H9 (cell line): ENCODE results near the gene PIGL. TPM values are rescaled to one million over a fixed set of nuclear protein-coding genes. Genes with fewer than 3 reads are reported as not detected.
A peak's percentile ranks its signal among the peaks of the same experiment; 100 is the strongest.

Source experiments
- DNase-seq: peaks from one replicate; pipeline ENCODE4 v3.0.0-alpha.2; 2017
- H2AFZ ChIP-seq: one replicate; pipeline ENCODE4 v1.6.1; 2013; ENCODE audit warnings: mild to moderate bottlenecking, low read length, control low read depth, moderate library complexity
- H2AK5ac ChIP-seq: 2 replicates; pipeline ENCODE4 v1.6.1; 2013; ENCODE audit warnings: low read length, control low read depth, mixed read lengths; ENCODE audit not compliant: insufficient read length
- H2BK120ac ChIP-seq: one replicate; pipeline ENCODE4 v1.6.1; 2013; ENCODE audit warnings: low read depth, mild to moderate bottlenecking, low read length, control low read depth, inconsistent platforms; ENCODE audit not compliant: poor library complexity, severe bottlenecking
- H2BK12ac ChIP-seq: 2 replicates; pipeline ENCODE4 v1.6.1; 2013; ENCODE audit warnings: low read length, control low read depth, mixed read lengths, low read depth; ENCODE audit not compliant: insufficient read length
- H2BK15ac ChIP-seq: 2 replicates; pipeline ENCODE4 v1.6.1; 2013; ENCODE audit warnings: low read depth, low read length, control low read depth
- H2BK20ac ChIP-seq: one replicate; pipeline ENCODE4 v1.6.1; 2013; ENCODE audit warnings: low read depth, mild to moderate bottlenecking, low read length, control low read depth, inconsistent platforms; ENCODE audit not compliant: poor library complexity, severe bottlenecking
- H2BK5ac ChIP-seq: 2 replicates; pipeline ENCODE4 v1.6.1; 2013; ENCODE audit warnings: low read length, control low read depth, mixed read lengths; ENCODE audit not compliant: insufficient read length
- H3K14ac ChIP-seq: 2 replicates; pipeline ENCODE4 v1.6.1; 2013; ENCODE audit warnings: low read length, control low read depth; ENCODE audit not compliant: insufficient read depth
- H3K18ac ChIP-seq: 2 replicates; pipeline ENCODE4 v1.6.1; 2013; ENCODE audit warnings: low read depth, mild to moderate bottlenecking, mixed read lengths, low read length, control low read depth; ENCODE audit not compliant: insufficient read length
- H3K23ac ChIP-seq: 2 replicates; pipeline ENCODE4 v1.6.1; 2013; ENCODE audit warnings: low read length, control low read depth, mixed read lengths, low read depth; ENCODE audit not compliant: insufficient read length
- H3K23me2 ChIP-seq: 2 replicates; pipeline ENCODE4 v1.6.1; 2013; ENCODE audit warnings: low read depth, mild to moderate bottlenecking, mixed read lengths, low read length, control low read depth; ENCODE audit not compliant: insufficient read length, poor library complexity, severe bottlenecking
- H3K27ac ChIP-seq: 2 replicates; pipeline ENCODE4 v1.5.1; 2013; ENCODE audit warnings: low read length, control low read depth, mixed read lengths, low read depth; ENCODE audit not compliant: insufficient read length
- H3K27me3 ChIP-seq: 2 replicates; pipeline ENCODE4 v1.6.1; 2013; ENCODE audit warnings: low read length, control low read depth, inconsistent platforms; ENCODE audit not compliant: insufficient read depth
- H3K4ac ChIP-seq: 2 replicates; pipeline ENCODE4 v1.6.1; 2013; ENCODE audit warnings: low read depth, mild to moderate bottlenecking, control low read depth, inconsistent platforms, low read length, moderate library complexity
- H3K4me1 ChIP-seq: 2 replicates; pipeline ENCODE4 v1.6.1; 2013; ENCODE audit warnings: low read length, control low read depth, inconsistent platforms; ENCODE audit not compliant: insufficient read depth
- H3K4me2 ChIP-seq: 2 replicates; pipeline ENCODE4 v1.6.1; 2013; ENCODE audit warnings: low read length, control low read depth, mixed read lengths; ENCODE audit not compliant: insufficient read length, insufficient read depth
- H3K56ac ChIP-seq: 2 replicates; pipeline ENCODE4 v1.6.1; 2013; ENCODE audit warnings: low read depth, mild to moderate bottlenecking, mixed read lengths, low read length, control low read depth; ENCODE audit not compliant: insufficient read length
- H3K79me1 ChIP-seq: 2 replicates; pipeline ENCODE4 v1.6.1; 2013; ENCODE audit warnings: low read depth, mild to moderate bottlenecking, moderate library complexity, low read length, control low read depth, inconsistent platforms; ENCODE audit not compliant: insufficient read depth, poor library complexity, severe bottlenecking
- H3K79me2 ChIP-seq: 2 replicates; pipeline ENCODE4 v1.6.1; 2013; ENCODE audit warnings: low read length, control low read depth, inconsistent platforms; ENCODE audit not compliant: insufficient read depth
- H3K9ac ChIP-seq: 2 replicates; pipeline ENCODE4 v1.6.1; 2013; ENCODE audit warnings: low read length, control low read depth, mixed read lengths; ENCODE audit not compliant: insufficient read length; ENCODE audit errors: extremely low read depth
- H3K9me3 ChIP-seq: one replicate; pipeline ENCODE4 v1.6.1; 2013; ENCODE audit warnings: low read depth, low read length, inconsistent platforms; ENCODE audit not compliant: control insufficient read depth
- H3T11ph ChIP-seq: one replicate; pipeline ENCODE4 v1.6.1; 2013; ENCODE audit warnings: mild to moderate bottlenecking, low read length, control low read depth, inconsistent platforms
- H4K20me1 ChIP-seq: one replicate; pipeline ENCODE4 v1.6.1; 2013; ENCODE audit not compliant: control insufficient read depth, insufficient read length, insufficient read depth
- H4K5ac ChIP-seq: 2 replicates; pipeline ENCODE4 v1.6.1; 2013; ENCODE audit warnings: low read depth, mild to moderate bottlenecking, mixed read lengths, low read length, control low read depth; ENCODE audit not compliant: insufficient read length
- H4K8ac ChIP-seq: replicated peaks from 2 replicates; pipeline ENCODE4 v1.6.1; 2013; ENCODE audit warnings: low read length, control low read depth, mixed read lengths, low read depth; ENCODE audit not compliant: insufficient read length
- H4K91ac ChIP-seq: 2 replicates; pipeline ENCODE4 v1.6.1; 2013; ENCODE audit warnings: low read depth, mild to moderate bottlenecking, moderate library complexity, mixed read lengths, low read length, control low read depth; ENCODE audit not compliant: insufficient read length
- H3K27ac Mint-ChIP-seq, 3 experiments: 2 replicates in 2 of 3; 3 replicates in 1 of 3; pipeline ENCODE4 v1.8.0; 2020 to 2021; ENCODE audit warnings: mixed read lengths in 3 of 3, mild to moderate bottlenecking in 1 of 3, moderate library complexity in 1 of 3
- H3K27me3 Mint-ChIP-seq: 2 replicates; pipeline ENCODE4 v1.8.0; 2021; ENCODE audit warnings: low read depth, mild to moderate bottlenecking, moderate library complexity, mixed read lengths
- H3K36me3 Mint-ChIP-seq, 3 experiments: 2 replicates in 2 of 3; 3 replicates in 1 of 3; pipeline ENCODE4 v1.8.0; 2020 to 2021; ENCODE audit warnings: low read depth in 3 of 3, mixed read lengths in 3 of 3; ENCODE audit not compliant: insufficient read depth in 1 of 3
- H3K4me1 Mint-ChIP-seq, 2 experiments: 2 replicates each; pipeline ENCODE4 v1.8.0; 2020; ENCODE audit warnings: mixed read lengths in 2 of 2
- H3K4me3 Mint-ChIP-seq, 2 experiments: 2 replicates in 1 of 2; 3 replicates in 1 of 2; pipeline ENCODE4 v1.8.0; 2020 to 2021; ENCODE audit warnings: mild to moderate bottlenecking in 2 of 2, mixed read lengths in 2 of 2, moderate library complexity in 1 of 2
- H3K9me3 Mint-ChIP-seq, 2 experiments: 2 replicates in 1 of 2; 3 replicates in 1 of 2; pipeline ENCODE4 v1.8.0; 2020; ENCODE audit warnings: mild to moderate bottlenecking in 2 of 2, mixed read lengths in 2 of 2, moderate library complexity in 1 of 2
- CTCF ChIP-seq: fragments of 200-600 bp; sonication (generic); conservative IDR thresholded peaks from 3 replicates; pipeline ENCODE4 v1.8.0; 2021; ENCODE audit warnings: antibody characterized with exemption, mild to moderate bottlenecking
- WGBS: extraction: QIAGEN DNeasy Blood & Tissue Kit; methylation state at CpG from one replicate; pipeline ENCODE4 v1.1.7; 2013; ENCODE audit warnings: missing lambda C conversion rate, low lambda C conversion rate, mixed read lengths; ENCODE audit not compliant: insufficient read length; ENCODE audit errors: extremely low coverage; 5-methylcytosine and 5-hydroxymethylcytosine counted together
- total RNA-seq: library from RNA; stranded (reverse); gene quantifications from 2 replicates; pipeline ENCODE4 v1.2.1, GENCODE V29; 2021

The PIGL gene
- total RNA-seq, 1 experiment from 2014 or later = 21.6 TPM

DNA sequence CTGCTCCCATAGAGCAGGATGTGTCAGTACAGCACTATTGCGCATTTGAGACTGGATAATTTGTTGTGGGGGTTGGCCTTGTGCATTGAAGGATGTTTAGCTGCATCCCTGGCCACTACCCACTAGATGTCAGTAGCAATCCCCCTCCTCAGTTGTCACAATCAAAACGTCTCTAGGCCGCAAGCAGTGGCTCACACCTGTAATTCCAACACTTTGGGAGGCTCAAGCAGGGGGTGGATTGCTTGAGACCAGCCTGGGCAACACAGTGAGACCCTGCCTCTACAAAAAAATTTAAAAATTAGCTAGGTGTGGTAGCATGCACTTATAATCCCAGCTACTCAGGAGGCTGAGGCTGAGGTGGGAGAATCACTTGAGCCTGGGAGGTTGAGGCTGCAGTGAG is 87.8 kb downstream of the PIGL start:
- Histone ChIP-seq H3K4me2 (no peak overlapping the region), H3K14ac (no peak overlapping the region), H3K23ac (no peak overlapping the region), H4K5ac (no peak overlapping the region), H2BK120ac (no peak overlapping the region), H3K56ac (no peak overlapping the region), H3K4ac (no peak overlapping the region), H2BK15ac (no peak overlapping the region), H3K9ac (no peak overlapping the region), H3K79me2 (no peaks in the 10 kb centered on the region), H3K18ac (no peak overlapping the region), H4K20me1 (no peaks in the 10 kb centered on the region), H2BK12ac (no peak overlapping the region), H3K79me1 (no peaks in the 10 kb centered on the region), H3K27me3 (no peaks in the 10 kb centered on the region), H2AFZ (no peak overlapping the region), H4K8ac (no peak overlapping the region), H3K4me1 (no peaks in the 10 kb centered on the region), H2AK5ac (no peak overlapping the region), H4K91ac (no peak overlapping the region), H2BK5ac (no peak overlapping the region), H3K27ac (no peak overlapping the region), H3K23me2 (no peaks in the 10 kb centered on the region), H3T11ph (no peak overlapping the region), H3K9me3 (no peaks in the 10 kb centered on the region), H2BK20ac (no peak overlapping the region)
- H3K27me3 Mint-ChIP-seq = no peaks in the 10 kb centered on the region; the same call in 1 of the 2 replicates
- H3K4me3 Mint-ChIP-seq = no peak overlapping the region
- DNase-seq = peak; percentile 67
- H3K4me1 Mint-ChIP-seq = no peaks in the 10 kb centered on the region
- peak; percentile 69 for TF ChIP-seq CTCF
- H3K9me3 Mint-ChIP-seq = no peaks in the 10 kb centered on the region
- H3K36me3 Mint-ChIP-seq = peaks cover 3 to 14% (median 6%) of the 10 kb centered on the region in 3 experiments
- H3K27ac Mint-ChIP-seq = no peak overlapping the region
- WGBS = no CpG with 5 or more reads among the region's 3 CpGs
